ENCODE data around the gene EMILIN2.

Gene EMILIN2

GRCh38 chr18:2918761-2919550, 72.2 kb downstream of the EMILIN2 start:
- TF ChIP-seq, protein P1, sequence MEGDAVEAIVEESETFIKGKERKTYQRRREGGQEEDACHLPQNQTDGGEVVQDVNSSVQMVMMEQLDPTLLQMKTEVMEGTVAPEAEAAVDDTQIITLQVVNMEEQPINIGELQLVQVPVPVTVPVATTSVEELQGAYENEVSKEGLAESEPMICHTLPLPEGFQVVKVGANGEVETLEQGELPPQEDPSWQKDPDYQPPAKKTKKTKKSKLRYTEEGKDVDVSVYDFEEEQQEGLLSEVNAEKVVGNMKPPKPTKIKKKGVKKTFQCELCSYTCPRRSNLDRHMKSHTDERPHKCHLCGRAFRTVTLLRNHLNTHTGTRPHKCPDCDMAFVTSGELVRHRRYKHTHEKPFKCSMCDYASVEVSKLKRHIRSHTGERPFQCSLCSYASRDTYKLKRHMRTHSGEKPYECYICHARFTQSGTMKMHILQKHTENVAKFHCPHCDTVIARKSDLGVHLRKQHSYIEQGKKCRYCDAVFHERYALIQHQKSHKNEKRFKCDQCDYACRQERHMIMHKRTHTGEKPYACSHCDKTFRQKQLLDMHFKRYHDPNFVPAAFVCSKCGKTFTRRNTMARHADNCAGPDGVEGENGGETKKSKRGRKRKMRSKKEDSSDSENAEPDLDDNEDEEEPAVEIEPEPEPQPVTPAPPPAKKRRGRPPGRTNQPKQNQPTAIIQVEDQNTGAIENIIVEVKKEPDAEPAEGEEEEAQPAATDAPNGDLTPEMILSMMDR (IDR thresholded peaks at IDR 0.05; ENCODE audit: low read depth, low read length): no peak
- no peaks in the 10 kb centered on the region for H3K9me3 ChIP-seq
- H3K4me1 ChIP-seq: no peaks in the 10 kb centered on the region
- DNase-seq: no peak
- H3K27me3 ChIP-seq: no peaks in the 10 kb centered on the region
- no peaks in the 10 kb centered on the region for H3K36me3 ChIP-seq
- no peak overlapping the region for H3K4me3 ChIP-seq (ENCODE audit: low read depth, low read length)

- Histone ChIP-seq H3K4me1 (no peaks in the 10 kb centered on the region), H3K9me3 (no peaks in the 10 kb centered on the region), H3K36me3 (no peaks in the 10 kb centered on the region), H3K27me3 (no peaks in the 10 kb centered on the region), H3K4me3 (ENCODE audit: low read depth, low read length) (no peak overlapping the region)
- DNase-seq: no peak
- TF ChIP-seq, protein P1 (IDR thresholded peaks at IDR 0.05; ENCODE audit: low read depth, low read length): no peak
Observed at GRCh38 chr18:2919600-2919999, 72.8 kb downstream of the EMILIN2 start.

- H3K36me3 ChIP-seq: no peaks in the 10 kb centered on the region
- TF ChIP-seq, protein P1 (IDR thresholded peaks at IDR 0.05; ENCODE audit: low read depth, low read length): no peak
Observed at GRCh38 chr18:2920027-2920426, 73.2 kb downstream of the EMILIN2 start.

DNA sequence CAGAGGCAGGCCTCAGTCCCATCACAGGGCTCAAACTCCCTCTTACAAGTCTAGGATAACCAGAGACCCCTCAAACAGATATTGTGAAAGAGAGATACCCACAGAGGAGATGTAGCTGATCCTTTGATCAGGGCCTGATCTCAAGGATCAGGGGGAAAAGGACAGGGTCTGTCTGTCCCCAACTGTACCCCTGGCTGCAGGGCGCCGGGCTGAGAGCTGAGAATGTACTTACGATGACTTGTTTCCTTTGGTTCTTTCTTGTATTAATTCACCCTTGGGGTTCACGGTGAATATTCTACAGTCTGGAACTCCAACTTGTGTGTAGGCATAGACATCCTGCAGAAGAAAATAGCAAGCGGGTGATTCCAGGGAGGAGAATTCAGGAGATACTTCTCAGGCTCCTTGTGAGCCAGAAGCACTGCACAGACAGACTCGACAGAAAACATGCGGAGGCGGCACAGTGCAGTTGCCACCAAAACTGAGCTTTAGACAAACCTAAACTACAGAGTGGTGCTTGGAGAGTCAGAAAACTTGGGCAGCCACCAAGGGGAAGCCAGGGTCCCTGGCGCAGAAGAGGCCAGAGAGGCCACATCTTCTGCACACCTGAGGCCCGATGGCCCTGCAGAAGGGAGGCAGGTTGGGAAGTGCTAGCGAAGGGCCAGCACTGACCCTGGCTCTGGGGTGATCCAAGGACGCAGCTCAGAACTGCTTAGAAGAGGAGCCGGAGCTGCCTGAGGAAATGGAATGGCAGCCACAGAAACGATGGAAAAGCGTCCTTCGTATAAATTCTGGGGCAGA, 73.9 kb downstream of the EMILIN2 start:
- Histone ChIP-seq H3K4me3 (ENCODE audit: low read depth, low read length) (no peak overlapping the region), H3K9me3 (no peaks in the 10 kb centered on the region), H3K36me3 (no peaks in the 10 kb centered on the region), H3K27me3 (no peaks in the 10 kb centered on the region), H3K4me1 (no peaks in the 10 kb centered on the region)
- TF ChIP-seq, protein P1 (IDR thresholded peaks at IDR 0.05; ENCODE audit: low read depth, low read length): no peak
- no peak for DNase-seq

More at GRCh38 chr18:2920027-2920426, 73.2 kb downstream of the EMILIN2 start:
- DNase-seq: no peak
- no peaks in the 10 kb centered on the region for H3K27me3 ChIP-seq
- no peak overlapping the region for H3K4me3 ChIP-seq (ENCODE audit: low read depth, low read length)
- H3K9me3 ChIP-seq: no peaks in the 10 kb centered on the region
- H3K4me1 ChIP-seq: no peaks in the 10 kb centered on the region

- DNase-seq: no peak
- H3K4me1 ChIP-seq: no peaks in the 10 kb centered on the region
- TF ChIP-seq, protein P1 (IDR thresholded peaks at IDR 0.05; ENCODE audit: low read depth, low read length): no peak
- no peaks in the 10 kb centered on the region for H3K36me3 ChIP-seq
- H3K9me3 ChIP-seq: no peaks in the 10 kb centered on the region
- no peaks in the 10 kb centered on the region for H3K27me3 ChIP-seq
- H3K4me3 ChIP-seq (ENCODE audit: low read depth, low read length): no peak overlapping the region
Observed at GRCh38 chr18:2921778-2922177, 75.0 kb downstream of the EMILIN2 start.

DNA sequence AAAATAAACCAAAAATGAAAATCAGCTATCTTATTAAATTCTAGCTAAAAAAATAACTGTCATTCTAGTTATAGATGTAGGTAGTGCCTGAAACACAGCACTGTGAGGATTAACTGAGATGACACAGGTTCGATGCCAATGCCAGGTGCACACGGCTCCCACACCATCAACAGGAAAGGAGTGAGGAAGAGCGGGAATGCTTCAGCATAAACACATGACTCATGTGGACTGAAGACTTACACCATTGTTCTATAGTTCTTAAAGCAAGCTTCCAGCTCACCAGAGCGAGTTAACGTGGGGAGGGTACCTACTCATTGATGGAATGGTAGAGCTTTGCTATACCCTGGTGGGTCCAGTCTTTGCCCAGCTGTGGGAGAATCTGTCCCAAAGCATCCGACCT, 76.7 kb downstream of the EMILIN2 start:
- H3K36me3 ChIP-seq: no peaks in the 10 kb centered on the region

More for the DNA sequence above, 76.7 kb downstream of the EMILIN2 start:
- Histone ChIP-seq H3K4me1 (no peaks in the 10 kb centered on the region), H3K27me3 (no peaks in the 10 kb centered on the region), H3K4me3 (ENCODE audit: low read depth, low read length) (no peak overlapping the region), H3K9me3 (no peaks in the 10 kb centered on the region)
- DNase-seq: no peak
- TF ChIP-seq, protein P1 (IDR thresholded peaks at IDR 0.05; ENCODE audit: low read depth, low read length): no peak

Data from BE2C (cell line).